Measurements from ENCODE around the gene CYB561.
"Not testable (repeated sequence)": the region's sequence is repeated elsewhere in the genome, so short reads cannot be mapped to it uniquely, and the experiment has no call there.

The CYB561 gene

GRCh38 chr17:63474174-63474573 is 28.1 kb upstream of the CYB561 start:
- POLR2A ChIA-PET, result no interaction called here
- no peak for DNase-seq (ENCODE audit: low read depth, low spot score)
- CTCF ChIA-PET, result interaction anchor here (2.3 kb wide), 1 partner anchor 49 kb away, joined by 10 read pairs; no protein-coding TSS in a partner anchor
- H3K4me3 ChIP-seq (ENCODE audit: low read depth, low read length), result no peak overlapping the region
- no peak for TF ChIP-seq CTCF (IDR thresholded peaks at IDR 0.05; ENCODE audit: insufficient read depth, low read length, missing control alignments)

- not testable (repeated sequence) for H3K4me3 ChIP-seq (ENCODE audit: low read depth, low read length); DNase-seq (ENCODE audit: low read depth, low spot score)
- CTCF ChIA-PET, result interaction anchor here (1.2 to 8.8 kb wide), 2 partner anchors 11 to 42 kb away, joined by 3 to 71 read pairs; partner anchors contain the start of gene ACE
- POLR2A ChIA-PET, result interaction anchor here (0.8 kb wide), 1 partner anchor 230 kb away, joined by 3 read pairs; no protein-coding TSS in a partner anchor
These were observed 22.0 kb upstream of the CYB561 start for GRCh38 chr17:63468099-63468498.

GRCh38 chr17:63464691-63465236 is 18.7 kb upstream of the CYB561 start:
- CTCF ChIA-PET, result interaction anchor here (1.2 to 8.8 kb wide), 2 partner anchors 10 to 14 kb away, joined by 4 to 71 read pairs; partner anchors contain the start of gene ACE
- POLR2A ChIA-PET, result no interaction called here
- no peak for TF ChIP-seq CTCF (IDR thresholded peaks at IDR 0.05; ENCODE audit: insufficient read depth, low read length, missing control alignments)
- H3K4me3 ChIP-seq (ENCODE audit: low read depth, low read length), result no peak overlapping the region
- no peak for DNase-seq (ENCODE audit: low read depth, low spot score)

- ChIA-PET CTCF (interaction anchor here (8.8 kb wide), 1 partner anchor 15 kb away, joined by 71 read pairs; the partner anchor contains the start of gene ACE), POLR2A (no interaction called here)
- H3K4me3 ChIP-seq (ENCODE audit: low read depth, low read length), result no peak overlapping the region
- DNase-seq (ENCODE audit: low read depth, low spot score), result no peak
- TF ChIP-seq CTCF (IDR thresholded peaks at IDR 0.05; ENCODE audit: insufficient read depth, low read length, missing control alignments), result no peak
These were observed 17.7 kb upstream of the CYB561 start for GRCh38 chr17:63463771-63464170.

GRCh38 chr17:63460018-63460417 is 13.9 kb upstream of the CYB561 start:
- CTCF ChIA-PET, result interaction anchor here (1.2 to 2.5 kb wide), 4 partner anchors 15 to 152 kb away, joined by 3 to 10 read pairs (median 6); no protein-coding TSS in a partner anchor
- no peak overlapping the region for H3K4me3 ChIP-seq (ENCODE audit: low read depth, low read length)
- no peak for TF ChIP-seq CTCF (IDR thresholded peaks at IDR 0.05; ENCODE audit: insufficient read depth, low read length, missing control alignments)
- POLR2A ChIA-PET, result interaction anchor here (0.7 to 1.3 kb wide), 3 partner anchors 10 to 34 kb away, joined by 3 read pairs; no protein-coding TSS in a partner anchor
- no peak for DNase-seq (ENCODE audit: low read depth, low spot score)

- ChIA-PET POLR2A (no interaction called here), CTCF (interaction anchor here (1.3 to 1.7 kb wide), 2 partner anchors 27 to 154 kb away, joined by 3 to 4 read pairs; no protein-coding TSS in a partner anchor)
- DNase-seq (ENCODE audit: low read depth, low spot score), result no peak
- no peak for TF ChIP-seq CTCF (IDR thresholded peaks at IDR 0.05; ENCODE audit: insufficient read depth, low read length, missing control alignments)
- H3K4me3 ChIP-seq (ENCODE audit: low read depth, low read length), result no peak overlapping the region
These were observed 12.4 kb upstream of the CYB561 start for GRCh38 chr17:63458478-63458877.
